PC-9 (cell line): ENCODE data around the gene PSME3IP1.

Experiments
- EZH2 ChIP-seq: fragments of 200-600 bp; sonication (generic); IDR thresholded peaks from 2 replicates; pipeline ENCODE4 v1.8.0; 2017; ENCODE audit warnings: antibody characterized with exemption, low read depth
- TF ChIP-seq, protein P1 (sequence below): fragments of 200-600 bp; sonication (generic); conservative IDR thresholded peaks from 2 replicates; pipeline ENCODE4 v1.6.1; 2017; ENCODE audit warnings: mixed run types, antibody characterized with exemption, mild to moderate bottlenecking, moderate library complexity

DNA sequence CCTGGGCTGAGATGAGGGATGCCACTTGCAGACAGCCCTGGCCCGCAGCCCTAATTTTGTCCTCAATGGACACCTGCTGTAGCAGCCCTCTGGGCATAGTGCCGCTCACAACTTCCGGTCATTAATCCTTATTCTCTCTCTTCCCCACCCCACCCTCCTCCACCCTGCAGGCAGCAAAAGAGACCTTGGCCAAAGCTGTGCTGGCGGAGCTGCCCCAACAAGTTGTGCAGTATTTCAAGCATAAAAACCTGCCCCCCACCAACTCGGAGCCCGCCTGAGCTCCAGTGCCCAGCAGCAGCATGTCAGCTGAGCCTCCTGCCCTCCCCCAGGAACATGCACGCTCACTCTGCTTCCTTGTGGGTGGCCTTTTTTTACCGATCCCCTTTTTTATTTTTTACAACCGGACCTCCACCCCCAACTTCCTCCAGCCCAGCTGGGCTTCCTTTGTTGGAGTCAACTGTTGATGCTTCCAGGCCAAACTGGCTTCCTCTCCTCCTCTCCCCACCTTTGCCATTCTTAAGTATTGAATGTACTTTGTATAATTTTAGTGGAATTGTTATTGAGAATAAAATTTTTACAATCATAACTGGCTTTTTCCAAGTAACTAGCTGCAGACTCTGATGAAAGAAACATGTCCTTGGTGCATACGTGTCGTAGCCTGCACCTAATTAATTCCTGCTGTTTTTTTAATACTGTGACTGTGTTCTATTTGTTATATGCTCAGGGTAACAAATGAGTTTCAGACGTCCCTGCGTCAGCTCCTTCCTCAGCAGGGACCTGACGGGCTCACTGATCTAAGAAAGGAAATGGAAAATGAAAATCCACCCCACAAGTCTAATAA, 38.2 kb downstream of the PSME3IP1 start:
- TF ChIP-seq, protein P1, sequence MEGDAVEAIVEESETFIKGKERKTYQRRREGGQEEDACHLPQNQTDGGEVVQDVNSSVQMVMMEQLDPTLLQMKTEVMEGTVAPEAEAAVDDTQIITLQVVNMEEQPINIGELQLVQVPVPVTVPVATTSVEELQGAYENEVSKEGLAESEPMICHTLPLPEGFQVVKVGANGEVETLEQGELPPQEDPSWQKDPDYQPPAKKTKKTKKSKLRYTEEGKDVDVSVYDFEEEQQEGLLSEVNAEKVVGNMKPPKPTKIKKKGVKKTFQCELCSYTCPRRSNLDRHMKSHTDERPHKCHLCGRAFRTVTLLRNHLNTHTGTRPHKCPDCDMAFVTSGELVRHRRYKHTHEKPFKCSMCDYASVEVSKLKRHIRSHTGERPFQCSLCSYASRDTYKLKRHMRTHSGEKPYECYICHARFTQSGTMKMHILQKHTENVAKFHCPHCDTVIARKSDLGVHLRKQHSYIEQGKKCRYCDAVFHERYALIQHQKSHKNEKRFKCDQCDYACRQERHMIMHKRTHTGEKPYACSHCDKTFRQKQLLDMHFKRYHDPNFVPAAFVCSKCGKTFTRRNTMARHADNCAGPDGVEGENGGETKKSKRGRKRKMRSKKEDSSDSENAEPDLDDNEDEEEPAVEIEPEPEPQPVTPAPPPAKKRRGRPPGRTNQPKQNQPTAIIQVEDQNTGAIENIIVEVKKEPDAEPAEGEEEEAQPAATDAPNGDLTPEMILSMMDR = no peak
- no peak for TF ChIP-seq EZH2
